Fibroblast of pulmonary artery (primary cell): Measurements from ENCODE around the gene CWF19L2.

ENCODE experiments used
- DNase-seq: peaks from one replicate; pipeline ENCODE4 v3.0.0-alpha.2; 2010; ENCODE audit warnings: low read depth
- H3K4me3 ChIP-seq: replicated peaks from 2 replicates; pipeline ENCODE4 v1.5.1; 2011; ENCODE audit warnings: low read depth, mild to moderate bottlenecking, control low read depth, low read length, moderate library complexity
- CTCF ChIP-seq: IDR thresholded peaks from 2 replicates; pipeline ENCODE4 v1.5.1; 2011; ENCODE audit warnings: mild to moderate bottlenecking, control low read depth, low read length, inconsistent platforms; ENCODE audit errors: missing control alignments

The CWF19L2 gene

GRCh38 chr11:107370390-107370789, 87.2 kb downstream of the CWF19L2 start:
- TF ChIP-seq CTCF: no peak
- DNase-seq: peak; percentile 66
- H3K4me3 ChIP-seq: no peak overlapping the region

- peak; percentile 7 for DNase-seq
- no peak overlapping the region for H3K4me3 ChIP-seq
- no peak for TF ChIP-seq CTCF
These were observed 97.9 kb downstream of the CWF19L2 start for GRCh38 chr11:107359701-107360100.

DNA sequence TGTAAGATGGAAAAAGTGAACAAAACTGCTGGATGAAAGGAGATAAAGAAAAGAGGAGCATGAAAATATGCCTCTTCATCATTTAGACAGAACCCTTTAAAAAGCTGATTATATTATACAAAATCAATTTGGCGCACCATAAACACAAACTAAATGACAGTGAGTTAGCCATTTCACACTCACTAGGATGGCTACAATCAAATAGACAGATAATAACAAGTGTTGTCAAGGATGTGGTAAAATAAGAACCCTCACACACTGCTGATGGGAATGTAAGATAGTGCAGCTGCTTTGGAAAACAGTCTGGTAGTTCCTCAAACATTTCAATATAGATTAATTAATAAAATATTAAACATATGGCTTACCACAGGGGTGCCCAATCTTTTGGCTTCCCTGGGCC, 99.7 kb downstream of the CWF19L2 start:
- TF ChIP-seq CTCF: no peak
- H3K4me3 ChIP-seq: no peak overlapping the region
- no peak for DNase-seq

DNA sequence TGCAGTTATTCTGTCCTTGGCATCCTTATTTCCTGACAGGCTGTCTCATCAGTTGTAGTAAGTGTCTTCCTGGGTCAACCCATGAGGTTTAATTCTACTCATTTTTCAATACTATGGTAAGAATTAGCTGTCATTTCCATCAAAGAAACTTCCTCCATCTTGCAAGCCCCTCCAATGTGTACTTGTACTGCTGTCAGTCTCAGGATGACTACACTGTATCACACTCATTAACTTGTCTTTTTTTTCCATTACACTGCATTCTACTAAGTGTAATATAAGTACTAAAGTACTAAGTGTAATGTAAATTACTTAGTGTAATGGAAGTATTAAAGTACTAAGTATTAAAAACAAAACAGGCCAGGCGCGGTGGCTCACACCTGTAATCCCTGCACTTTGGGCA, 102.8 kb downstream of the CWF19L2 start:
- no peak overlapping the region for H3K4me3 ChIP-seq
- DNase-seq: no peak
- TF ChIP-seq CTCF: no peak

GRCh38 chr11:107337917-107338316, 119.7 kb downstream of the CWF19L2 start:
- no peak for TF ChIP-seq CTCF
- no peak for DNase-seq
- H3K4me3 ChIP-seq: no peak overlapping the region

DNA sequence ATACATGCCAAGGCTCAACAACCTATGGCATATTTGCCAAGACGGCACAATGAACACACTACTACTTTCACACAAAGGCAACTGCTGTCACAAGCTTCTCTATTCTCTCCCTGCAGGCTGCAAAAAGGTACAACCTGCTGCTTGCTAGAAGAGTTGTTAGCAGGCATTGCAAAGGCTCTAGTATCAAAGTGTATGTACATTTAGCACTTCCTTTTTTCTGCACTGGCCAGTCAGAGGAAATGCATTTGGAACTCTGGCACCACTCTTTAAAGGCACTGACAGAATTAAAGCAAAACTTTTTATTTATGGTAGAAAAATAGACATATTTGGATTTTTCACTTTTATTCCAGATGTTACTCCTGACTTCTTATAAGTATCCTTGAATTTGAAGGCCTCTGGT, 125.9 kb downstream of the CWF19L2 start:
- H3K4me3 ChIP-seq: no peak overlapping the region
- DNase-seq: no peak
- TF ChIP-seq CTCF: no peak

DNA sequence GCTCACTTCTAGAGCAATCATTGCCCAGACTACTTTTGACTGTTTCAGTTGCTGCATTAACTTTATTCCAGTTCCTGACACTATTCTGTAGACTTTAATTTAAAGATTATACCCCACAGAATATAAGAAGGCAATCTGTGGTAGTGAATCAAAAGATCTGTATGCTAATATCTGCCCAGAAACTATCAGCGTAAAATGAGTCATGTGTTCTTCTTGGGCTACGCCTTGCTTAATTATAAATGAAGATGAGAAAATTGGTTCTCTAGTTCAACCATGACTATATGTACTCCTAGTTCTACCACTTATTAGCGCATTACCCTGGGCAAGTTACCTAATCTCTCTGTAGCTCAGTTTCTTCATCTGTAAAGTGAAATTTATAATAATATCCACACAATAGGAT, 128.5 kb downstream of the CWF19L2 start:
- DNase-seq: no peak
- TF ChIP-seq CTCF: no peak
- no peak overlapping the region for H3K4me3 ChIP-seq
